Gastrocnemius medialis (tissue), 4 donors: Measurements from ENCODE around the gene CMTM6. TPM values are rescaled to one million over a fixed set of nuclear protein-coding genes. Genes with fewer than 3 reads are reported as not detected.
"Not testable (repeated sequence)": the region's sequence is repeated elsewhere in the genome, so short reads cannot be mapped to it uniquely, and the experiment has no call there.

Experiments
- ATAC-seq, 2 donors: fragments of 150-250 bp; one replicate each; pipeline ENCODE4 v1.9.1; 2016
- DNase-seq, 2 donors: peaks; one replicate each; pipeline ENCODE4 v3.0.0-alpha.2; 2019
- H3K27ac ChIP-seq, 4 donors: fragments of 200-600 bp; sonication (generic); 1 replicate in 1 of 4; 2 replicates in 3 of 4; pipeline ENCODE4 v1.5.1; 2016 to 2018; ENCODE audit warnings: mild to moderate bottlenecking in 2 of 4, moderate library complexity in 1 of 4
- H3K27me3 ChIP-seq, 3 donors: fragments of 200-600 bp; sonication (generic) in 2 of 3; 1 replicate in 1 of 3; 2 replicates in 2 of 3; pipeline versions ENCODE4 v1.5.1 to v1.6.0; 2016 to 2019; ENCODE audit warnings: mild to moderate bottlenecking in 1 of 3, moderate library complexity in 1 of 3
- H3K36me3 ChIP-seq, 2 donors: fragments of 200-600 bp; sonication (generic) in 1 of 2; one replicate each; pipeline ENCODE4 v1.5.1; 2017 to 2018
- H3K4me1 ChIP-seq, 2 donors: fragments of 200-600 bp; sonication (generic) in 1 of 2; one replicate each; pipeline ENCODE4 v1.5.1; 2016 to 2017; ENCODE audit warnings: mild to moderate bottlenecking in 2 of 2
- H3K4me3 ChIP-seq, 4 donors: fragments of 200-600 bp; sonication (generic) in 3 of 4; 1 replicate in 1 of 4; 2 replicates in 3 of 4; pipeline ENCODE4 v1.5.1; 2016 to 2019; ENCODE audit warnings: mild to moderate bottlenecking in 2 of 4
- H3K9me3 ChIP-seq, 3 donors: fragments of 200-600 bp; sonication (generic) in 2 of 3; 1 replicate in 1 of 3; 2 replicates in 2 of 3; pipeline ENCODE4 v1.5.1; 2016 to 2019
- POLR2A ChIP-seq, 2 donors: fragments of 450-650 bp; IDR thresholded peaks; one replicate each; pipeline ENCODE4 v1.6.1; 2017; ENCODE audit warnings: antibody characterized with exemption in 2 of 2, mild to moderate bottlenecking in 2 of 2, moderate library complexity in 2 of 2
- in situ Hi-C, 4 donors: fragments of 200-750 bp; cut with MboI; loops; one replicate each; pipeline versions ENCODE4 v1.15.0 to v1.8.0; 2017; ENCODE audit warnings: low sequenced_read_pairs in 4 of 4
- intact Hi-C: fragments of 100-400 bp; cut with DNase I; formaldehyde crosslinking; loops from one replicate; pipeline ENCODE4 v1.15.1; 2023; ENCODE audit warnings: low total_unique reads
- total RNA-seq, 4 donors: library from RNA; depleted of rRNA; stranded (reverse); fragments of >200 nt; gene quantifications; one replicate each; pipeline versions ENCODE4 v1.1.0 to v1.2.3, GENCODE V29; 2016
- TF ChIP-seq, protein P1 (sequence below), 5 experiments: fragments of 450-650 bp in 3 of 5; fragments of 200-600 bp in 2 of 5; sonication (generic) in 2 of 5; IDR thresholded peaks in 4 of 5; conservative IDR thresholded peaks in 1 of 5; 1 replicate in 4 of 5; 2 replicates in 1 of 5; pipeline ENCODE4 v1.5.1; 2016 to 2019; ENCODE audit warnings: antibody characterized with exemption in 5 of 5, mild to moderate bottlenecking in 3 of 5, moderate library complexity in 3 of 5

Gene CMTM6
- total RNA-seq, 4 donors from 2014 or later: 3.7 to 8.8 (median 7.3) TPM

DNA sequence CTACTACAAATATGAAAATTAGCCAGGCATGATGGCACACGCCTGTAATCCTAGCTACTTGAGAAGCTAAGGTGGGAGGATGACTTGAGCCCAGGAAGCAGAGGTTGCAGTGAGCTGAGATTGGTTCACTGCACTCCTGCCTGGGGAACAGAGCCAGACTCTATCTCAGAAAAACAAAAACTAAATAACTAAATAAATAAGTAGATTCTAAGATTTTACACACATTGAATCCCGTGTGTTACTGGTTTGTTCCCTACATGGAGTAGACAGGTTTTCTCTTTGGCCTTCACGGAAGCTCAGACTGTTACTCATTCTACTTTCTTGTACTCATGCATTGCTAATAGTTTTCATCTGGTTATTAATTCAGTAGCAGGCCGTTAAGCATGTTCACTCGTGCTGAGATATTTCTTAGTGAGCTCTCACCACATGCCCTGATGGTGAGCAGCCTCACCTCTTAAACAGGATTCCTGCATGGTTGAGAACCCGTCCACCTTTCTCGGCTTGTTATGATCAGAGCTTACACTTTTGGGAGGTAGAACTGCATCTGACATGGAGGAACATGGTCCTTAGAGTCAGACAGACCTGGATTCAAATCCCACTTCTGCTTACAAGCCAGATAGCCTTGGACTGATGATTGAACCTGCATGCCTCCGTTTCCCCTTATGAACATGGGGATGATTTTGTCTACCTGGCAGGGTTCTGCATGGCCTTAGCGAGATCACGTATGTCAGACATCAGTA, 61.9 kb downstream of the CMTM6 start:
- Histone ChIP-seq H3K27me3 (no peaks in the 10 kb centered on the region), H3K36me3 (no peaks in the 10 kb centered on the region), H3K9me3 (no peaks in the 10 kb centered on the region), H3K27ac (no peak overlapping the region), H3K4me1 (no peaks in the 10 kb centered on the region), H3K4me3 (no peak overlapping the region)
- in situ Hi-C loops (no loop called here), intact Hi-C loops (no loop called here)
- TF ChIP-seq, protein P1, sequence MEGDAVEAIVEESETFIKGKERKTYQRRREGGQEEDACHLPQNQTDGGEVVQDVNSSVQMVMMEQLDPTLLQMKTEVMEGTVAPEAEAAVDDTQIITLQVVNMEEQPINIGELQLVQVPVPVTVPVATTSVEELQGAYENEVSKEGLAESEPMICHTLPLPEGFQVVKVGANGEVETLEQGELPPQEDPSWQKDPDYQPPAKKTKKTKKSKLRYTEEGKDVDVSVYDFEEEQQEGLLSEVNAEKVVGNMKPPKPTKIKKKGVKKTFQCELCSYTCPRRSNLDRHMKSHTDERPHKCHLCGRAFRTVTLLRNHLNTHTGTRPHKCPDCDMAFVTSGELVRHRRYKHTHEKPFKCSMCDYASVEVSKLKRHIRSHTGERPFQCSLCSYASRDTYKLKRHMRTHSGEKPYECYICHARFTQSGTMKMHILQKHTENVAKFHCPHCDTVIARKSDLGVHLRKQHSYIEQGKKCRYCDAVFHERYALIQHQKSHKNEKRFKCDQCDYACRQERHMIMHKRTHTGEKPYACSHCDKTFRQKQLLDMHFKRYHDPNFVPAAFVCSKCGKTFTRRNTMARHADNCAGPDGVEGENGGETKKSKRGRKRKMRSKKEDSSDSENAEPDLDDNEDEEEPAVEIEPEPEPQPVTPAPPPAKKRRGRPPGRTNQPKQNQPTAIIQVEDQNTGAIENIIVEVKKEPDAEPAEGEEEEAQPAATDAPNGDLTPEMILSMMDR (IDR thresholded peaks at IDR 0.05 in 4 of 5, conservative IDR thresholded peaks at IDR 0.05 in 1 of 5): no peak
- TF ChIP-seq POLR2A (IDR thresholded peaks at IDR 0.05): no peak
- no peak for ATAC-seq
- DNase-seq: no peak

DNA sequence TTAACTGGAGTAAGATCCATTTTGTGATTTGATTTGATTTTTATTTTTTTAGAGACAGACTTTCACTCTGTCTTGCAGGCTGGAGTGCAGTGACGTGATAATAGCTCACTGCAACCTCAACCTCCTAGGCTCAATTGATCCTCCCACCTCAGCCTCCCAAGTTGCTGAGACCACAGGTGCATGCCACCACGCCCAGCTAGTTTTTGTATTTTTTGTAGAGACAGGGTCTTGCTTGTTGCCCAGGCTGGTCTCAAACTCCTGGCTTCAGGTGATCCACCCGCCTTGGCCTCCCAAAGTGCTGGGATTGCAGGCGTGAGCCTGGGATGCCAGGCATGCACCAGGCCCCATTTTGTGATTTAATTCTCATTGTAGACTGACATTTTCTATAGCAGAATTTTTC, 63.2 kb downstream of the CMTM6 start:
- H3K27me3 ChIP-seq, intact Hi-C loops, H3K9me3 ChIP-seq, H3K4me3 ChIP-seq, in situ Hi-C loops, ATAC-seq, H3K36me3 ChIP-seq, H3K4me1 ChIP-seq, H3K27ac ChIP-seq, DNase-seq: not testable (repeated sequence)

DNA sequence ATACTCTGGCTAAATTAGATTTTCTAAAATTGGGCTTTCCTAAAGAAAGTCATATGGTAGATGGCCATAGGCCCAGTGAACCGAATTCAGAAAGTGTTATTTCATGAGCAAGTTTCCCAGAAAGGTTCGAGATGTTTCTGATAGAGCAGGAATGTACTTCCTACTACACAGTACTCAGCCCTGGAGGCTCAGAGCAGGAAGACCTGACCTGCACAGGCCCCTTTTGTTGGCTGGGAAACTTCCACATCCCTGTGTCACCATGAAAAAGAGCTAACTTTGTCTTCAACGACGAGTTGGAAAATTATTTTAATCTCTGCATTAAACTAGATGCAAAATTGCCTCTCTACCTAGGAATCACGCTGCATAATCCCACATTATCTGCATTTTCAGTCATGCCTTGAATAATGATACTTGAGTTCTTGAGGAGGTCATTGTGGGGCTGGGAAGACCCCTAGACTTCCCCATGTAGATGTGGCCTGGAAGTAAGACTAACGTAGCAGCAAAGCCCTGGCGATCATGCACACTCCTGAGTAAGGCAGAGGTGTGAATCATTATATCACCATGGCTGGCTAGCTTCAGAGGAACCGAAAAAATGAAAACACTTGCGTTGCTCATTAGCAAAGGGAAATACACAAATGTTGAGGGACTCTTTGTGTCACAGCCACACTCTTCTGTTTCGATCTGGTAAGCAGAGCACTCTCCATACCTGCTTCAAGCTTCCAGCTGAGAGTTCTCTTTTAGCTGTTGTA, 63.9 kb downstream of the CMTM6 start:
- Histone ChIP-seq H3K9me3 (no peaks in the 10 kb centered on the region), H3K36me3 (no peaks in the 10 kb centered on the region), H3K4me3 (no peak overlapping the region), H3K27ac (no peak overlapping the region), H3K4me1 (peaks cover 0 to 1% of the 10 kb centered on the region in 2 donors), H3K27me3 (no peaks in the 10 kb centered on the region)
- intact Hi-C loops (no loop called here), in situ Hi-C loops (no loop called here)
- DNase-seq (no peak), ATAC-seq (no peak)
- no peak for TF ChIP-seq POLR2A (IDR thresholded peaks at IDR 0.05)
- TF ChIP-seq, protein P1 (IDR thresholded peaks at IDR 0.05 in 4 of 5, conservative IDR thresholded peaks at IDR 0.05 in 1 of 5): no peak

DNA sequence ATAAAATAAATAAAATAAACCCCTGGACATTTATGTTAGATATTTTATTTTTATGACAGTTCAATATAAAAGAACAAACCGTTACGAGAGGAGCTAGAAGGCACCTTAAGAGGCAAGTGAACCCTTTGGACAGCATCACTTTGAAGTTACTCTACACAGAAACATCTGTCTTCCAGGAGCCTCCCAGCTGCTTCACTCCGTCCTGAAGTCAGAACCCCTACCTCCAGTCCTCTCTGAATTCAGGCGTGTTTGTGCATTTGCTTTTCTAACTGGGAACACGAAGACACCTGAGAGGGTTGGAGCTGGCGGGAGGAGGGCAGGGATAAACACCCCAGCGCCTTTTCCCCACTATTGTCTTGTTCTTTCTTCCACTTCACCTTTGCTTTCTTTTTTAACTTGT, 64.8 kb downstream of the CMTM6 start:
- TF ChIP-seq POLR2A (IDR thresholded peaks at IDR 0.05): no peak
- TF ChIP-seq, protein P1 (IDR thresholded peaks at IDR 0.05 in 4 of 5, conservative IDR thresholded peaks at IDR 0.05 in 1 of 5): no peak
- Histone ChIP-seq H3K4me3 (no peak overlapping the region), H3K27me3 (no peaks in the 10 kb centered on the region), H3K9me3 (no peaks in the 10 kb centered on the region), H3K4me1 (peaks cover 5 to 10% of the 10 kb centered on the region in 2 donors), H3K27ac (no peak overlapping the region), H3K36me3 (no peaks in the 10 kb centered on the region)
- in situ Hi-C loops: no loop called here
- DNase-seq (no peak), ATAC-seq (no peak)
- intact Hi-C loops: no loop called here

DNA sequence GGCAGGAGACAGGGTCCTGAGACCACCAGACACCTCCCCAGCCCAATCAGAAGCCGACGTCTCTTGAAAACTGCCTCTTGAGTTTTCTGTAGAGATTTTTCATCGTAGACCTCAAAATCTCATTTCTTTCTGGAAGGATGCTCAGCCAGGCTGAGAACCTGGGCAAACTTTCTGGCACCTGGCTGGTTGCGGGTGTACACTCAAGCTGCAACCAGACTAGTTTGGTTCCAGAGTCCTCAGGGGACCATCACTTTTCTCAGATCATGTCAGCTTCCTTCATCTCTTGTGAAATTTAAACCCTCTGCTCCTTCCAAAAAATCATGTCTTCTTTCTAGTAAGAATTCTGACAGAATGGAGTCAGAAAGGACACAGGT, 65.8 kb downstream of the CMTM6 start:
- in situ Hi-C loops: no loop called here
- H3K4me1 ChIP-seq: peaks cover 7 to 18% of the 10 kb centered on the region in 2 donors
- H3K4me3 ChIP-seq: no peak overlapping the region
- H3K9me3 ChIP-seq: no peaks in the 10 kb centered on the region
- TF ChIP-seq POLR2A (IDR thresholded peaks at IDR 0.05): no peak
- TF ChIP-seq, protein P1 (IDR thresholded peaks at IDR 0.05 in 4 of 5, conservative IDR thresholded peaks at IDR 0.05 in 1 of 5): no peak
- no peaks in the 10 kb centered on the region for H3K36me3 ChIP-seq
- no peaks in the 10 kb centered on the region for H3K27me3 ChIP-seq
- no peak overlapping the region for H3K27ac ChIP-seq
- intact Hi-C loops: no loop called here
- ATAC-seq (no peak), DNase-seq (no peak)
